Measurements from ENCODE around the gene ZNF414.

Gene ZNF414

DNA sequence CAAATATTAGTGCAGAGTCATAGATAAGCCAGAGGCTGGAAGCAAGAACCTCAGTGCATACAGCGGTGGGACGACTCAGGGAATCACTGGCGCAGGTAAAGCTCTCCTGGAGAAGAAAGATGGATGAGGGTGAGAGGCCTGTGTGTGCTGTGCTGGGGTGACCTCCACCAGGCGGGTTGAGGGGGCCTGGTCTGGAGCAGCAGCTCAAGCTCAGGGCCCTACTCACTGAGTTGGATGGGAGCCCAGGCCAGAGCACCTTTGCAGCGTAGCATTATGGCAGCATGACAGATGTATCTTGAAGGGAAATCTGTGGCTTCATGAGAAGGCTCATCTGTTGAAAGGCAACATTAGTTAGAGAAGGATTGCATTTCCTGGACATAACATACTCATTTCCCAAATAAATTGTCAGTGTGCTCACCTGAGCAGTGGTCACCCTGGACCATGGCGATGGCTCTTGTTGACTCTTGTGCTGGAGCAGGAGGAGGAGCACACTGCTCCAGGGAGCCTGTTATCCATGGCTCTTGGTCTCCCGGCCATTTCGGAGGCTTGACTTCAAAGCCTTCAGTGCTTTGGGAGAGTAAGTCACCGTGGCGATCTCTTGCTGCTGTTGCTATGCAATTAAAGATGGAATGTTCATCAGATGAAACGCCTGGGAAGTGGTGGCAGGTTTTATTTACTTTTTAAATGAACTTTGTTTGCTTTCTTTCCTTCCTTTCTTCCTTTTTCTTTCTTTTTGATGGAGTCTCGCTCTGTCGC, 44.2 kb downstream of the ZNF414 start:
- intact Hi-C loops (cut with DNase I; ENCODE audit: low total_unique reads) = no loop called here
- no peaks in the 10 kb centered on the region for H3K9me3 ChIP-seq
- peaks cover 88 to 100% (median 99%) of the 10 kb centered on the region in 3 donors for H3K36me3 ChIP-seq
- H3K4me1 ChIP-seq = no peaks in the 10 kb centered on the region
- no peak for TF ChIP-seq CTCF (IDR thresholded peaks at IDR 0.05)
- H3K4me3 ChIP-seq = no peak overlapping the region
- H3K27ac ChIP-seq = no peak overlapping the region
- no peaks in the 10 kb centered on the region for H3K27me3 ChIP-seq
- DNase-seq = no peak

- H3K4me3 ChIP-seq = no peak overlapping the region
- DNase-seq = no peak
- H3K27ac ChIP-seq = no peak overlapping the region
- H3K9me3 ChIP-seq = no peaks in the 10 kb centered on the region
- TF ChIP-seq CTCF (IDR thresholded peaks at IDR 0.05) = no peak
- no peaks in the 10 kb centered on the region for H3K4me1 ChIP-seq
- intact Hi-C loops (cut with DNase I; ENCODE audit: low total_unique reads) = no loop called here
- H3K27me3 ChIP-seq = no peaks in the 10 kb centered on the region
- peaks cover 89 to 100% (median 99%) of the 10 kb centered on the region in 3 donors for H3K36me3 ChIP-seq
Observed at GRCh38 chr19:8468761-8469373, 45.1 kb downstream of the ZNF414 start.

DNA sequence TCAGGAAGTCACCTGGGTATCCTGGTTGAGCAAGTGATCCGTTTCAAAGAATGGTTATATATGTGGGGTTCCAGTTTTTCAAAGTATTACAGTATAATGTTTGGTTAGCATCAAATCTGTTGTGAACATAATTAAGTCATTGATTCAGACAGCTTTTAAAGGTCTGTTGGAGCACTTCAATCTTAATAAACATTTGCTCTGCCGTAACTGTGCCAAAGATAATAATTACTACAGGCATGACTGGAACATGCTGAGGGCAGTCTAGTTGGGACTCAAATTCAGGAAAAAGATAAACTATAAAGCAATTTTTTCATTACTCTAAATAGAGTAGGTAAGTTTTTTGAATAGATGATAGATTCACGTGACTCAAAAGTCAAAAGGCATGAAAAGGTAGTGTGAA, 45.8 kb downstream of the ZNF414 start:
- DNase-seq = no peak
- intact Hi-C loops (cut with DNase I; ENCODE audit: low total_unique reads) = no loop called here
- no peak overlapping the region for H3K27ac ChIP-seq
- no peak overlapping the region for H3K4me3 ChIP-seq
- no peak for TF ChIP-seq CTCF (IDR thresholded peaks at IDR 0.05)
- no peaks in the 10 kb centered on the region for H3K9me3 ChIP-seq
- H3K27me3 ChIP-seq = no peaks in the 10 kb centered on the region
- peaks cover 96 to 99% (median 98%) of the 10 kb centered on the region in 3 donors for H3K36me3 ChIP-seq
- H3K4me1 ChIP-seq = peaks cover 0 to under 1% (median 0%) of the 10 kb centered on the region in 4 donors

GRCh38 chr19:8466018-8466417, 47.9 kb downstream of the ZNF414 start:
- H3K27ac ChIP-seq = no peak overlapping the region
- TF ChIP-seq CTCF (IDR thresholded peaks at IDR 0.05) = no peak
- H3K9me3 ChIP-seq = no peaks in the 10 kb centered on the region
- H3K27me3 ChIP-seq = no peaks in the 10 kb centered on the region
- no peak for DNase-seq
- intact Hi-C loops (cut with DNase I; ENCODE audit: low total_unique reads) = no loop called here
- peaks cover 78 to 83% (median 80%) of the 10 kb centered on the region in 3 donors for H3K36me3 ChIP-seq
- H3K4me3 ChIP-seq = no peak overlapping the region
- H3K4me1 ChIP-seq = peaks cover 0 to 21% (median 9%) of the 10 kb centered on the region in 4 donors

DNA sequence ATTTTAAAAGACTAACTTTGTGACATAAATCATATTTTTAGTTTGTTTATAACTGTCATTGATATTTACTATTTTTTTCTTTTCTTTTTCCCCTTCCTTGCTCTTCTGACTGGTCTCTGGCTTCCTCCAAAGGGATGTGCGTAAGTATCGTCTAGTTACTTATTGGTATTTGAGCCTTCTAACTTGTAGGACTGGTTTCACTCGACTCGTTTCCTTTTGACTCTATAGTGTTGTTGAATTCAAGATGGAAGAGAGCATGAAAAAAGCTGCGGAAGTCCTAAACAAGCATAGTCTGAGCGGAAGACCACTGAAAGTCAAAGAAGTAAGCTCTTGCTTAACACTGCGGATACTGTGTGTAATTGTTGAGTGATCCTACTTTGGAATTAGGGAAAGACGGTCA, 50.6 kb downstream of the ZNF414 start:
- Histone ChIP-seq H3K9me3 (no peaks in the 10 kb centered on the region), H3K27me3 (no peaks in the 10 kb centered on the region), H3K36me3 (peaks cover 51 to 57% (median 53%) of the 10 kb centered on the region in 3 donors), H3K4me3 (no peak overlapping the region), H3K4me1 (peaks cover 0 to 47% (median 36%) of the 10 kb centered on the region in 4 donors), H3K27ac (no peak overlapping the region)
- intact Hi-C loops (cut with DNase I; ENCODE audit: low total_unique reads) = no loop called here
- DNase-seq = no peak
- TF ChIP-seq CTCF (IDR thresholded peaks at IDR 0.05) = no peak

Measured in tibial artery (tissue), 4 donors.